ENCODE results near the gene FBN3.
A peak's percentile ranks its signal among the peaks of the same experiment; 100 is the strongest.
"Not testable (repeated sequence)": the region's sequence is repeated elsewhere in the genome, so short reads cannot be mapped to it uniquely, and the experiment has no call there.

The FBN3 gene

GRCh38 chr19:8056533-8056932 lies 92.9 kb downstream of the FBN3 start:
- no peak for DNase-seq (ENCODE audit: low read depth)

GRCh38 chr19:8054169-8054568 lies 95.2 kb downstream of the FBN3 start:
- DNase-seq (ENCODE audit: low read depth): no peak

- no peak for DNase-seq (ENCODE audit: low read depth)
Measured at GRCh38 chr19:8052464-8052859, 96.9 kb downstream of the FBN3 start, which contains the start of gene CCL25. Gene CCL25 (plus strand): TSS chr19:8052760. CDS start chr19:8053050, 290 bp downstream.

- DNase-seq (ENCODE audit: low read depth): peak; percentile 83
Measured at GRCh38 chr19:8050274-8051096, 98.9 kb downstream of the FBN3 start.

GRCh38 chr19:8046569-8047165 lies 102.7 kb downstream of the FBN3 start:
- no peak for DNase-seq (ENCODE audit: low read depth)

GRCh38 chr19:8045872-8046568 lies 103.4 kb downstream of the FBN3 start:
- DNase-seq (ENCODE audit: low read depth): no peak

- no peak for DNase-seq (ENCODE audit: low read depth)
Measured at GRCh38 chr19:8044018-8044417, 105.4 kb downstream of the FBN3 start.

- no peak for DNase-seq (ENCODE audit: low read depth)
Measured at GRCh38 chr19:8042900-8043299, 106.5 kb downstream of the FBN3 start.

- no peak for DNase-seq (ENCODE audit: low read depth)
Measured at GRCh38 chr19:8041531-8041931, 107.9 kb downstream of the FBN3 start.

GRCh38 chr19:8039231-8039630 lies 110.2 kb downstream of the FBN3 start:
- no peak for DNase-seq (ENCODE audit: low read depth)

- no peak for DNase-seq (ENCODE audit: low read depth)
Measured at GRCh38 chr19:8038815-8039214, 110.6 kb downstream of the FBN3 start.

GRCh38 chr19:8036434-8037099 lies 112.8 kb downstream of the FBN3 start:
- no peak for DNase-seq (ENCODE audit: low read depth)

- DNase-seq (ENCODE audit: low read depth): no peak
Measured at GRCh38 chr19:8034178-8034525, 115.2 kb downstream of the FBN3 start.

- DNase-seq (ENCODE audit: low read depth): not testable (repeated sequence)
Measured at GRCh38 chr19:8033287-8034177, 115.9 kb downstream of the FBN3 start.

GRCh38 chr19:8030960-8031359 lies 118.4 kb downstream of the FBN3 start:
- DNase-seq (ENCODE audit: low read depth): no peak

- DNase-seq (ENCODE audit: low read depth): no peak
Measured at GRCh38 chr19:8028951-8029491, 120.4 kb downstream of the FBN3 start.

- no peak for DNase-seq (ENCODE audit: low read depth)
Measured at GRCh38 chr19:8025316-8025715, 124.1 kb downstream of the FBN3 start.

GRCh38 chr19:8024256-8024655 lies 125.1 kb downstream of the FBN3 start:
- DNase-seq (ENCODE audit: low read depth): not testable (repeated sequence)

GRCh38 chr19:8023371-8023770 lies 126.0 kb downstream of the FBN3 start:
- DNase-seq (ENCODE audit: low read depth): no peak

GRCh38 chr19:8022275-8022674 lies 127.1 kb downstream of the FBN3 start:
- DNase-seq (ENCODE audit: low read depth): no peak

GRCh38 chr19:8021374-8021773 lies 128.0 kb downstream of the FBN3 start:
- DNase-seq (ENCODE audit: low read depth): no peak
